ENCODE data around the gene RPL31. TPM values are rescaled to one million over a fixed set of nuclear protein-coding genes. Genes with fewer than 3 reads are reported as not detected.

The RPL31 gene
- 100 to 1,000 TPM; 797 to 996 (median 940) TPM for total RNA-seq
- 3,726 TPM for total RNA-seq (2013)

DNA sequence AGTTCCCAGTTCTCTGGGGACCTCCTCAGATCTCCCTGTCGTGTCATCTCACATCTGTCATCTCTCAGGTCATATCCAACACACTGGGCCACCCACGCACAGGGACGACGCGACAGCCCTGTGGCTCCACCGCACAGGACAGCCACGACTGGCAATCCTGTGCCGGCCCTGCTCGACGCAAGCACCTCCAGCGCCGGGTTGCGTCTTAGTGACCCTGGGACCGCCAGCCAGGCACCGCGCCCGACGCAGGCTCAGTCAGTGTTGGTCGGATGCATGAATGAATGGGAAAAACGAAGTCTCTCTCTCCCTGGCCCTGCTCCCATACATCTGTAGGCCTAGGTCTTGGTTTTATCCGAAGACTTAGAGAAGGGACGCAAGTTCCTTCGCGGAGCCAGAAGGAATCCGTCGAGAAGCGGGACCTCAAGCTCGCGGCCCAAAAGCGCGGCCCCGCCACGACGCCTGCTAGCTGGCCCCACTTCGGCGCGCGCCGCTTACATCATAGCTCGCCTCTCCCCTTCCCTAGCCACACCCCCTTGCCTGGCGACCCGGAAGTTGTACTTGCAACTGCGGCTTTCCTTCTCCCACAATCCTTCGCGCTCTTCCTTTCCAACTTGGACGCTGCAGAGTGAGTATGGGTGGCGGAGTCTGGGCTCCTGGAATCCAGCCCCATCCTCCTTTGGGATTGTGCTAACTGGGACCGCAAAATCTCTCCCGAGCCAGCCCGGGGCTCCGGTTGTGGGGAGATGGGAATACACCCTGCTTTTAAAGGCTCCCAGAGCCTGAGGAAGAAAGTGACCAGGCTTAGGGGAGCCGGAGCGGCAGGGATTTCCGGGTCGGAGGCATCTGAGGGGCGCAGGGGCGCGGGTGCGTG, at the start of gene RPL31:
TSS of gene RPL31 (plus strand) at position 599 of the 871 bp plus-strand sequence. CDS start 413 bp downstream, outside the sequence.
- Histone ChIP-seq H3K4me1 (ENCODE audit: control insufficient read depth, insufficient read depth, low read length) (peaks cover 25% of the 10 kb centered on the region), H3K4me3 (ENCODE audit: low read length) (peak within 1 kb of the TSS; percentile 92), H3K36me3 (ENCODE audit: control insufficient read depth, insufficient read depth, low read length) (peaks cover 33% of the 10 kb centered on the region), H3K27me3 (ENCODE audit: control insufficient read depth, insufficient read depth, low read length) (no peaks in the 10 kb centered on the region), H3K9me3 (ENCODE audit: control insufficient read depth, insufficient read depth, low read length) (no peaks in the 10 kb centered on the region), H3K27ac (ENCODE audit: low read length) (peak within 1 kb of the TSS; percentile 81)
- TF ChIP-seq, protein P1, sequence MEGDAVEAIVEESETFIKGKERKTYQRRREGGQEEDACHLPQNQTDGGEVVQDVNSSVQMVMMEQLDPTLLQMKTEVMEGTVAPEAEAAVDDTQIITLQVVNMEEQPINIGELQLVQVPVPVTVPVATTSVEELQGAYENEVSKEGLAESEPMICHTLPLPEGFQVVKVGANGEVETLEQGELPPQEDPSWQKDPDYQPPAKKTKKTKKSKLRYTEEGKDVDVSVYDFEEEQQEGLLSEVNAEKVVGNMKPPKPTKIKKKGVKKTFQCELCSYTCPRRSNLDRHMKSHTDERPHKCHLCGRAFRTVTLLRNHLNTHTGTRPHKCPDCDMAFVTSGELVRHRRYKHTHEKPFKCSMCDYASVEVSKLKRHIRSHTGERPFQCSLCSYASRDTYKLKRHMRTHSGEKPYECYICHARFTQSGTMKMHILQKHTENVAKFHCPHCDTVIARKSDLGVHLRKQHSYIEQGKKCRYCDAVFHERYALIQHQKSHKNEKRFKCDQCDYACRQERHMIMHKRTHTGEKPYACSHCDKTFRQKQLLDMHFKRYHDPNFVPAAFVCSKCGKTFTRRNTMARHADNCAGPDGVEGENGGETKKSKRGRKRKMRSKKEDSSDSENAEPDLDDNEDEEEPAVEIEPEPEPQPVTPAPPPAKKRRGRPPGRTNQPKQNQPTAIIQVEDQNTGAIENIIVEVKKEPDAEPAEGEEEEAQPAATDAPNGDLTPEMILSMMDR (IDR thresholded peaks at IDR 0.05): no peak
- H3K9me3 Mint-ChIP-seq: no peaks in the 10 kb centered on the region
- H3K27me3 Mint-ChIP-seq (ENCODE audit: low read depth in 2 of 2): peaks cover 3 to 9% of the 10 kb centered on the region in 2 donors
- peaks cover 32% of the 10 kb centered on the region for H3K36me3 Mint-ChIP-seq
- ATAC-seq (peak; percentile 96 to 98 (median 97)), DNase-seq (peak; percentile 92 to 98)
- H3K4me3 Mint-ChIP-seq: peak within 1 kb of the TSS; percentile 90
- intact Hi-C loops (cut with micrococcal nuclease): loop anchor here (1.0 to 5.0 kb wide), 4 partner anchors 251 to 585 kb away; partner anchors contain the start of genes CHST10 and CNOT11
- H3K27ac Mint-ChIP-seq: peak within 1 kb of the TSS; percentile 91 to 93
- WGBS (ENCODE audit: insufficient coverage): 9% methylated on average over 59 of the region's 59 CpGs
- H3K4me1 Mint-ChIP-seq: peaks cover 34 to 42% of the 10 kb centered on the region in 2 donors

DNA sequence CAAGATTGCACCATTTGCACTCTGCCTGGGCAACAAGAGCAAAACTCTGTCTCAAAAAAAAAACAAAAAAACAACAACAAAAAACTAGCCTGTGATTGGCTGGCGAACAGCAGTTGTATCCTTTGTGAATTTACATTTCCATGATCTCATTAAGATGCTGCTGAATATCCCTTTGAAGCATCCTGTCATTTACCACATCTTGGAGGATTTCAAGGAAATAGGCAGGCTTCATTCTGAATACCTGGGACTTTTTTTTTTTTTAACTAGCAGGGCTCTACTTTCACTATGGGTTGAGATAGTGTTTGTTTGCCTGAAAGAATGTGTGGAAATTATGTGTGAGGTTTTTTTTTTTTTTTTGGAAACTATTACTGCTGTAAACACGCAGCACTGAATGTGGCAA, 49.6 kb upstream of the RPL31 start:
- intact Hi-C loops (cut with micrococcal nuclease): no loop called here
- Mint-ChIP-seq H3K27me3 (ENCODE audit: low read depth in 2 of 2) (no peaks in the 10 kb centered on the region), H3K4me1 (no peaks in the 10 kb centered on the region), H3K27ac (no peak overlapping the region), H3K4me3 (no peak overlapping the region), H3K9me3 (no peaks in the 10 kb centered on the region), H3K36me3 (no peaks in the 10 kb centered on the region)
- Histone ChIP-seq H3K9me3 (ENCODE audit: control insufficient read depth, insufficient read depth, low read length) (no peaks in the 10 kb centered on the region), H3K4me1 (ENCODE audit: control insufficient read depth, insufficient read depth, low read length) (no peaks in the 10 kb centered on the region), H3K27me3 (ENCODE audit: control insufficient read depth, insufficient read depth, low read length) (no peaks in the 10 kb centered on the region), H3K4me3 (ENCODE audit: low read length) (no peak overlapping the region), H3K27ac (ENCODE audit: low read length) (no peak overlapping the region), H3K36me3 (ENCODE audit: control insufficient read depth, insufficient read depth, low read length) (no peaks in the 10 kb centered on the region)
- WGBS (ENCODE audit: insufficient coverage): 85% methylated on average over 2 of the region's 2 CpGs
- TF ChIP-seq, protein P1 (IDR thresholded peaks at IDR 0.05): no peak
- ATAC-seq (no peak), DNase-seq (no peak)

DNA sequence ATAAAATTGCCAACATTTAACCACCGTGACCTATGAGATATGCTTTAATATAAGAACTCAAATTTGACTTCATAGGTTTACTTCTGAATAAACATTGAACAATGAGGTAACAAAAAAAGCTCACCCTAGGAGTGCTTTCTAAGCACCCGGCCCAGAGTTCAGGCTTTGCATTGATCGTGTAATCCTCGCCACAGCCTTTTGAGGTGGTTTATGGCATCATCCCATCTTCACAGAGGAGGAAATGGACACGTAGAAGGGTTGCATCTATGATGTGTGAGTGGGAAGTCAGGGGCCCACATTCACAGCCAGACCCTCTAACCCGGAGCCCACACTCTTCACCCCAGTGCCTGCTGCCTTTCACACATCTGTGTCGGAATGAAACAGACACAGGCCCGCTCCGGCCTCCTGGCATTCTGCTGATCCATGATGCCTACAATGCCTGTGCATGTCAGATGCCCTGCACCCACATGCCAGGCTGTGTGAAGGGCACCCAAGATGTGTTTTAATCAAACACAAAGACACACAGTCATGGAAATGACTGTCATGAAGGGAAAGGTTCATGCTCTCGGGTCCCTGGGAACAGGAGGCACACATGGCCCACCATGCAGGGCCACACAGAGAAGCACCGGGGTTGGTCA, 48.6 kb upstream of the RPL31 start:
- no peaks in the 10 kb centered on the region for H3K36me3 Mint-ChIP-seq
- WGBS (ENCODE audit: insufficient coverage): 73% methylated on average over 9 of the region's 11 CpGs

More for the DNA sequence above, 48.6 kb upstream of the RPL31 start:
- Histone ChIP-seq H3K9me3 (ENCODE audit: control insufficient read depth, insufficient read depth, low read length) (no peaks in the 10 kb centered on the region), H3K36me3 (ENCODE audit: control insufficient read depth, insufficient read depth, low read length) (no peaks in the 10 kb centered on the region), H3K4me1 (ENCODE audit: control insufficient read depth, insufficient read depth, low read length) (no peaks in the 10 kb centered on the region), H3K27me3 (ENCODE audit: control insufficient read depth, insufficient read depth, low read length) (no peaks in the 10 kb centered on the region), H3K27ac (ENCODE audit: low read length) (no peak overlapping the region), H3K4me3 (ENCODE audit: low read length) (no peak overlapping the region)
- DNase-seq (peak in 1 of 2 donors; percentile 23), ATAC-seq (no peak)
- H3K27ac Mint-ChIP-seq: no peak overlapping the region
- intact Hi-C loops (cut with micrococcal nuclease): no loop called here
- H3K9me3 Mint-ChIP-seq: no peaks in the 10 kb centered on the region
- H3K27me3 Mint-ChIP-seq (ENCODE audit: low read depth in 2 of 2): no peaks in the 10 kb centered on the region
- no peaks in the 10 kb centered on the region for H3K4me1 Mint-ChIP-seq
- TF ChIP-seq, protein P1 (IDR thresholded peaks at IDR 0.05): no peak
- no peak overlapping the region for H3K4me3 Mint-ChIP-seq

Measured in natural killer cell (primary cell).